Amygdala (tissue), 56 donors: ENCODE results near the gene SLITRK2.

Experiments used
- DNase-seq, 56 donors: peaks; one replicate each; lab custom pipeline; 2025; lab: John Stamatoyannopoulos, UW

SLITRK2 gene

GRCh38 chrX:145848448-145848847 is 30.8 kb downstream of the SLITRK2 start:
- DNase-seq: peak in 2 of 56 donors; percentile 6 to 13

GRCh38 chrX:145848857-145849256 is 31.2 kb downstream of the SLITRK2 start:
- DNase-seq: no peak

- no peak for DNase-seq
Observed at GRCh38 chrX:145853181-145853580, 35.6 kb downstream of the SLITRK2 start.

DNA sequence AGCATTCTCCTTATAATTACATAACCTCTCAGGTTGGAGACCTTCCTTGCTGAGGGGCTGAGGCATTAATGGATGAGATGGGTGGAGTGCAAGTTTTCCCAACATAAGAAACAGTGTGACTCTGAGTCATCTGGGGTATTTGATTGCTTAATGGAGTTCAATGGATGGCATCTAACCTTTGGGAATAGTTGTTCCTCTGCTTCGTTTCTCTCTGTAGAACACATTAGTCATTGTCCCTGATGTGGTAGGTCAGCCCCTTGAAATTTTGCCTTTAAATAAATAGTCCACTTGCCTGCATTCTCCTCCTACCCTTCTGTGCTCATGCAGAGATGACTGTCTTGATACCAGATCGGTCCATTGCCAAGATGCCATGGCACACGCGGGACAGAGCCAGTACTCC is 38.6 kb downstream of the SLITRK2 start:
- no peak for DNase-seq

- DNase-seq: no peak
Observed at GRCh38 chrX:145861818-145862217, 44.2 kb downstream of the SLITRK2 start.

- no peak for DNase-seq
Observed at GRCh38 chrX:145865082-145865481, 47.5 kb downstream of the SLITRK2 start.
